Suppressor macrophage treated with lipopolysaccharide for 4 hours (primary cell): Measurements from ENCODE around the gene C6orf89.

Experiments used
- DNase-seq: peaks from one replicate; pipeline ENCODE4 v3.0.0-alpha.2; 2020

The C6orf89 gene

DNA sequence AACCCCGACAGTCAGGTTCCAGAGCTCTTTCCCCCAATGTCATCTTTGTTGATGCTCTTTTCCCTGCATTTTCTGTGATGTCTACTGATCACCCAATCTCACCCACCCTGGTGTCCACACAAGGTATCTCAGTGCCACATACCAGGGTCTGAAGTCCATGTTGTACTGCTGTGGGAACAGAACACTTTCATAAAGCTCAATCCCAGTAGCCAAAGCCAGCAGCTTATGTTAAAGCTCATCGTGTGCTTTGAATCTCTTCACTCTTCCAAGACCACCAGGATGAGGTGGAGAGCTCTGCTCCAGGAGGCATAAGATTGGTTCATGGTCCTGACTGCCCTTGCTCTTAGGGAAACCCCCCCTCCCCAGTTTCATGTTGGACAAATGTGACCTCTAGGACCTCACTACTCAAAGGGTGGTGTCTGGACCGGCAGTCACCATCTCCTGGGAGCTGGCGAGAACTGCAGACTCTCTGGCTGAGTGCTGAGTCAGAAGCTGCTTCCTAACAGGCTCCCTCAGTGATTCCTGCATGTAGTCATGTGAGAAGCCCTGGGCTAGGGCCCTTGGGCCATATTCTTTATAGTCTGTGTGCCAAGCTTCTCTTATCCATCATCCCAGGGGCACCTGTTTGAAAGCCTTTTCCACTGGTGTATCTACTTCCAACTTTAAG is 33.1 kb upstream of the C6orf89 start:
- DNase-seq = peak; percentile 40

GRCh38 chr6:36853325-36853724 is 32.4 kb upstream of the C6orf89 start:
- peak; percentile 92 for DNase-seq

GRCh38 chr6:36855750-36856149 is 30.0 kb upstream of the C6orf89 start:
- DNase-seq = no peak

GRCh38 chr6:36856277-36856676 is 29.5 kb upstream of the C6orf89 start:
- no peak for DNase-seq

GRCh38 chr6:36857325-36857724 is 28.4 kb upstream of the C6orf89 start:
- no peak for DNase-seq

GRCh38 chr6:36858407-36858981 is 27.3 kb upstream of the C6orf89 start:
- no peak for DNase-seq

- DNase-seq = no peak
Observed at GRCh38 chr6:36860126-36860525, 25.6 kb upstream of the C6orf89 start.

GRCh38 chr6:36862164-36862847 is 23.4 kb upstream of the C6orf89 start:
- DNase-seq = no peak

DNA sequence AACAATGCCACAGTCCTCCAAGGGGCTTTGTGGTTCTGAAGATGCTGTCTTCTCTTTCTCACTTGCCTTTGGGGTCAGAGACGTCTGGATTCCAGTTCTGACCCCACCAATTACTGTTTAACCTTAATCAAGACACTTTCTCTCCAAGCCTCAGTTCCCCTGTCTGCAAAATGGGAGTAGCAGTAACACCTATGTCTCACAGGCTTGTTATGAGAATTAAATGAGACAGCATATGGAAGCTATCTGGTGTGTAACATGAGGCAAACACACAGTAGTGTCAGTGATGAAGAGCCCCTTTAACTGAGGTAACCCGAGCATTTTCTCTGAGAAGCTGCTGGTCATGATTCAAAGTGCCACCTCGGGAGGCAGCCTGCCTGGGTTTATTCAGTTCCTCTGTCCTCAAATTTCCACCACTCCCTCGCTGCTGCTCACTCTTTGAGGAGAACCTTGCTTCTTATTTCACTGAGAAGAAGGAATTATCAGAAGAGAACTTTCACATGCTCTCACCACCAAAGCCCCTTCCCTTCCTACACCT is 22.8 kb upstream of the C6orf89 start:
- no peak for DNase-seq

- no peak for DNase-seq
Observed at GRCh38 chr6:36863670-36864540, 21.8 kb upstream of the C6orf89 start.

DNA sequence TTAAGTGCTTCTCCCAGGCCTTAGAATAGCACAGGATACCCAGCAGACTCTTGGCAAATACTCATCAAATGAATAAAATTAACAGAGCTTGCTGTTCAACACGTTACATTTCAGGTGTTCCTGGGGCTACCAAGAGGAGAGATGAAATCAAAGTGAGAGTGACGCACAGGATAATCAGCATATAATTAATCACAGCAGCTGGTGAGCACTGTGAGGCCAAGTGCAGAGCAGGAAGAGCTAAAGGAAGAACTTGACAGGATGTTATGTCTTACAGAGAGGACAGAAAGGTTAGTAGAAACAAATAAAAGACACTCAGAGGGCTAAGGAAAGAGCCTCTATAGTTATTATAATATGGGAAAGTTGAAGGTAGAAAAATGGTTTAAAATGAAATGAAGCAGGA is 19.9 kb upstream of the C6orf89 start:
- no peak for DNase-seq

DNA sequence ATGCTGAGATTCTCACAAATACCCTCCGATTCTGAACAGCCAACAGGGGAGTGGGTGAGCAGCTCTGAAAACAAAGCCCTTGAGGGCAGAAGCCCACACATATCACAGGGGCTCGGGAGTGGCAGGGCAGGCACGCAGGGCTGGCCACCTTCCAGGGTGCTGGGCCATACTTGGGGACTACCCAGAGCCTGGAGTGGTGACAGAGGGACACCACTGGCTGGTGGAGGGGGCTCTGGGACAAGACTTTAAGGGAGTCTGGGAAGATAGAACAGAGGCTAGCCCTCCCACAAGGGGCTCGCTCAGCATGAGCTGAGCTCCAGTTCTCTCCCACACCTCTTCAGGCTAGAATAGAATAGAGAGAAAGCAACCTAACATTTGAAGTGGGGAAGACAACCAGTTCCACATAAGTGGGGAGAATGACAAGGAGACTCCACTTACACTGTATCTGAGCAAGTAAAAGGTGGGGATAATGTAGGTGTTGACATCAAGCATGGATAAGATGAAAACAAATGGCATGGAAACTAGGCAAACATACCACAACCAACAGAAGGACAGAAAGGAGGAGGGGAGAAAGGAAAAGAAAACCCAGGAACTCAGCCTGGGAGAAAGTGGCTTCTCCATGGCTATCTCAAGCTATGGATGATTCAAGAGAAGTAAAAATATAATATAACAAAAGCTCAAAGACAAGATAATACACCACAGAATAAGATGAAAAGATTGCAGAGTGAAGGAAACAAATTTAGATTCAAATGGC is 18.1 kb upstream of the C6orf89 start:
- no peak for DNase-seq

DNA sequence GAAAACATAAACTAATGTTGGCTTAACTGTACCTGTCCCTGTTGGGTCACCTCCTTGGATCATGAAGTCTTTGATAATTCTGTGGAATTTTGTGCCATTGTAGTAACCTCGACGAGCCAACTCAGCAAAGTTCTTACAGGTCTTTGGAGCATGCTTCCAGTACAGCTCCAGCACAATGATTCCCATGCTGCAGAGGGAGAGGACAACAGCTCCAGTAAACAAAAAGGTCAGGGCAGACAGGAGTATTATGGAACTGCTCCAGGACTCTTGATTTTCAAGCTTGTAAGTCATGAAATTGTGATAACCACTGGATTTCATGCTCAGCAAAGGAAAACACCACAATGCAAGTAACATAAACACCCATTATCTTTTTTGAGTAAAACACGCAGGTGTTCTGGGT is 14.1 kb upstream of the C6orf89 start:
- no peak for DNase-seq

- DNase-seq = no peak
Observed at GRCh38 chr6:36873115-36873514, 12.6 kb upstream of the C6orf89 start.

DNA sequence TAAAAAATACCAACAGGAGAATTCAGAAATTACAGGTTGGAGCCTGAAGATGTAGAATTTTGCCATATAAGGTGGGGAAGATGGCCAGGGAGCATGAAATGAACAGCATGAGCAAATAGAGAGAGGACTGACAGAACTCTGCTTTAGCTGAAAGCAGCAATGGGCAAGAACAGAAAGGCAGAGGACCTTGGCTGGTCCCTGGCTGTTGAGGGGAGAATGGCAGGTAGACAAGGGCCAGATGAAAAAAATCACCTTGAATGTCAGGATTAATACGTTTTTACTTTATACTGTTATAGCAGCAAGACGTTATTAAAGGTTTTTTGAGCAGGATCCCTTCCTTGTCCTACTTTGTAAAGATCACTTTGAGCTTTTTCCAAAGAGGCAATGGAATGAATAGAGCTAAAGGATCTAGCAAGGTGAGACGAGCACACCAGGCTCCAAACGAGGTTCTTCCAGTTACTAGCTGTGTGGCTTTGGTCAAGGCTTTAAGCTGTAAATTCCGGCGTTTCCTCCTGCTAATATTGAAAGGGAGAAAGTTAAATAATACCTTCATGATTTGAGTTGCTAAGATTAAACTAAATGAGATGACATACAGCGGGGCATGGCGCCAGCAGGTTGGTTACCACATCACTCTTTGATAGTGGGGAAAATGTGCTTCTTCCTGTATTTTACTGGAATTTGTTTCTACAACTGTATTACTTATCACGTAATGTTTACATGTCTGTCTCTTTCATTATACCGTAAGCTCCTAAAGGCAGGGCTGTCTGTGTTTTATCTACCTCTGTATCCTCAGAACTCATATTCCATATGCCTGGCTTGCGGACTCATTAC is 11.9 kb upstream of the C6orf89 start:
- peak; percentile 25 for DNase-seq

DNA sequence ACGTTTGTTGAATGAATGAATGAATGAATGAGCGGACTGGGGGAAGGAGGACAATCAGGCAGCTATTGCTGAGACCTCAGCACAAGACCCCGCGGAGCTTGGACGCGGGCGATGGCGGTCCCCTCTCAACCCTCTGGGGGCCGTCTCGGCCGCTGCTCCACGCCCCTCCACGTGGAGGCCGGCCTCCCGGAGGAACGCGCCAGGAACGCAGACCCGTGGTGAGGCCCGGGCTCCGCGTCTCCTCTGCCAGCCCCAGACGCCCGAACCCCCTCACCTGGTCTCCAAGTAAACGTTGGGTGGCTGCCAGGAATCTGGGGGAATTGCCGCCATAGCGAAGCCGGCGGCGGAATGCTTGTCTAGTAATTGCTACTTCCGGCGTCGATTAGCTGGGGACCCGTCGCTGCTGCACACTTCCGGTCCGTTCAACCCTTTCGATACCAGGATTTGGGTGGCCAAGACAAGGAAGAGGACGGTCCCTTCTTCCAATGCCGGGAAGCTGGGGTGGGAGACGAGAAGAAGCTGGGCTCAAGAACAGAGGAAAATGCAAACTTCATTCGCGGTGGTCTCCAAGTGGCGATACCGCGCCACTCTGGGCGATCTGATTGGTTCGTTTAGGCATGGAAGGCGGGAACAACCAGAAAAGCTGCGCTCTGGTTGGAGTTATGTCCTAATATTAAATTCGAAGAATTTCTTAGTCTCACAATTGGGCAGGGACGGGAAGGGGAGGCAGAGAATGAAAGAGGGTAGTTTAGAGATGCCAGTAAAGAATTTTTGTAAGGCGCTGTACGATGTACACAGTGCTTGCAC is 11.1 kb upstream of the C6orf89 start, which contains the start of gene PPIL1:
PPIL1 (minus strand) TSS at position 361 of the 807 bp plus-strand sequence; CDS start at position 330, 31 bp downstream.
- DNase-seq = peak; percentile 93

DNA sequence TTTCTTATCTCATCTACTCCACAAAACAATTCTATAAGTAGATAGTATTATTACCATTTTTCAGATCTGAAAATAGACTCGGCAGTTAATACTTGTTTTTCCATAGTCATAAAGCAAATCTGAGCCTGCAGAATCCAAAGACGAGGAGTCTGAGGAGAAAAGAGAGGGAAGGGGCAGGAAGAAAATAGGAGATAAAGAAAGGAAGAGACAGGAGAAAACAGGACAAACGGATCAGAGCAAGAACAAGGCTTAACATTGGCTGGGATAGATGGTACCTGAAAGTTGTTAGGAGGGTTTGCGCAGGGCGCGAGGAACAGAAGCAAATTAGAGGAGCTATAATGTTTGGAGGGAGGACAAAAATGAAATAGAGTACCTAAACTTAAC is 10.5 kb upstream of the C6orf89 start:
- no peak for DNase-seq

GRCh38 chr6:36884610-36885009 is 1.1 kb upstream of the C6orf89 start:
- no peak for DNase-seq

DNA sequence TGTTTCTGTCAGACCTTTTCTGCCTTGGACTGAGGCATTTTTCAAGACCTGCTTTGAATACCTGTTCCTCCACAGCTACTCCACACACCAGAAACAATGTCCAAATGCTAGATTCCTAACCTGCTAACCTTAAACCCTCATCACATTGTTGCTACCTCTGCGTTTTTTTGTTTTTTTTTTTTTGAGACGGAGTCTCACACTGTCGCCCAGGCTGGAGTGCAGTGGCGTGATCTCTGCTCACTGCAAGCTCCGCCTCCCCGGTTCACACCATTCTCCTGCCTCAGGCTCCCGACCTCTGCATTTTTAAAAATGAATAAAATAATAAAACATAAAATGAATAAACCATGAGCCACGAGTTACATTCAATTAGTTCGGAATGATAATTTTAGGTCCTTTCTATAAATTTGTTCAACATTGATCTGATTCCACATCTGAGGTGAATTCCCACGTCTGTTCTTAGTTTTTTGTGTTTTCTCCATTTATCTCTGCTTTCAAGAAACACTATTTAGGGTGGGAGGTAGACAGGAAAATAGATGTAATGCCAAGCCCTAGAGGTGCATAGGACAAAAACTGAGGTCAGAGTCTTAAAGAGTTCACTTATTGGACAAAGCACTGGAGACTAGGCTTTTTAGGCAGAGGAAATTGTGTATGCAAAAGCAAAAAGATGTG is 1.3 kb downstream of the C6orf89 start:
- no peak for DNase-seq

- no peak for DNase-seq
Observed at GRCh38 chr6:36888115-36888643, 2.4 kb downstream of the C6orf89 start.
